ENCODE data around the gene SDCCAG8.

DNA sequence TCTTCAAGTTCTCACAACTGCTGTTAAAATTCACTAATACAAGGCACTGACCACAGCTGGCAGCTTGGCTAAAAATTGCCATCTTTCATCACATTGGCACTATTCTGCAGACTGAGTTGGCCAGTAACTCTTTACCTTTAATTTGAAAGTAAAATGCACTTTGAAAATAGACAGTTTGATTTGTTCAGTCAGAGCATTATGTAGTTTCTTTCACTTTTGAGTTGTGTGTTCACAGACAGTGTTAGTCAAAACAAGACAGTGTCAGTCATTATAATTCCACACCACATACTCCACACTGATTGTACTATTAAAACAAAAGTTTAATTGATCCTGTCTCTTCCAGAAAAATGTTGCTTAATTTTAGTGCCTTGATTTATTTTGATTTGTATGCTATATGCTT is 160.7 kb downstream of the SDCCAG8 start:
- TF ChIP-seq POLR2A (IDR thresholded peaks at IDR 0.05; ENCODE audit: low read length) (no peak), GATA1 (IDR thresholded peaks at IDR 0.05; ENCODE audit: low read depth, low read length) (no peak)

Measured in erythroblast (primary cell).